Head of caudate nucleus (tissue), 42 donors: ENCODE results near the gene EIF5A.

Experiments
- DNase-seq, 42 donors: peaks; one replicate each; pipeline versions ENCODE4 v3.0.0 to v3.0.0-alpha.2; 2020 to 2021; ENCODE audit warnings: mixed read lengths in 7 of 42
- intact Hi-C: fragments of 100-400 bp; cut with DNase I; formaldehyde crosslinking; loops from one replicate; pipeline ENCODE4 v1.15.0; 2022

Gene EIF5A

DNA sequence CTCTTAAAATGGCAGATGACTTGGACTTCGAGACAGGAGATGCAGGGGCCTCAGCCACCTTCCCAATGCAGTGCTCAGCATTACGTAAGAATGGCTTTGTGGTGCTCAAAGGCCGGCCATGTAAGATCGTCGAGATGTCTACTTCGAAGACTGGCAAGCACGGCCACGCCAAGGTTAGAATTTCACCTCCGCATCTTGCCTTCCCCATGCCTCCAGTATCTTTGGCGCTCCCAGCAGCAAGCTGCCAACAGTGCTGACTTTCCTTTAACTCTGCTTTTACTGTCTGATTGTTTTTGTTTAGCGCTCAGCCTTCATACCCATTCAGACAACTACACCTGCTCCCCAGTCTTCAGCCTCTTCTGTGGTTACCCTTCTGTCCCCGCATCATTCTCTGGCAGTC lies 2.2 kb downstream of the EIF5A start:
- DNase-seq = no peak
- intact Hi-C loops = loop anchor here (5.0 kb wide), 1 partner anchor 57 kb away; the partner anchor contains the start of genes CTDNEP1 and ELP5

DNA sequence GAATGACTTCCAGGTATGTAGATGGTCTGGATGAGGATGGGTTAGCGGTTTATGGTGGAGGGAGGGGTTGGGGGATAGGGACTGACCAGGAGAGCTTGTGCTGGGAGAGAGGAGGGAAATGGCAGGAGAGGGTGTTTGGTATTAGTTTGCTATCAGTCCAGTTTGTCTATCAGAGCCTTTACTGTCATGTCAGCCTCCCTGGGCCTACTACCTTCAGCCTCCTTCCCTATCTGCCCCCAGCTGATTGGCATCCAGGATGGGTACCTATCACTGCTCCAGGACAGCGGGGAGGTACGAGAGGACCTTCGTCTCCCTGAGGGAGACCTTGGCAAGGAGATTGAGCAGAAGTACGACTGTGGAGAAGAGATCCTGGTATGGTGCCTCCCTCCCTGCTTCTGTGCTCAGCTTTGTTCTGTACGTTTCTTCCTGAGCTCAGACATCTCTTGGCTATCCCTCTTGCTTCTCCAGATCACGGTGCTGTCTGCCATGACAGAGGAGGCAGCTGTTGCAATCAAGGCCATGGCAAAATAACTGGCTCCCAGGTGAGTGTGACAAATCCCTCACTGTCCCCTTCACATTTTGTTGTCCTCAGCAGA lies 3.8 kb downstream of the EIF5A start:
- no peak for DNase-seq
- intact Hi-C loops = no loop called here

DNA sequence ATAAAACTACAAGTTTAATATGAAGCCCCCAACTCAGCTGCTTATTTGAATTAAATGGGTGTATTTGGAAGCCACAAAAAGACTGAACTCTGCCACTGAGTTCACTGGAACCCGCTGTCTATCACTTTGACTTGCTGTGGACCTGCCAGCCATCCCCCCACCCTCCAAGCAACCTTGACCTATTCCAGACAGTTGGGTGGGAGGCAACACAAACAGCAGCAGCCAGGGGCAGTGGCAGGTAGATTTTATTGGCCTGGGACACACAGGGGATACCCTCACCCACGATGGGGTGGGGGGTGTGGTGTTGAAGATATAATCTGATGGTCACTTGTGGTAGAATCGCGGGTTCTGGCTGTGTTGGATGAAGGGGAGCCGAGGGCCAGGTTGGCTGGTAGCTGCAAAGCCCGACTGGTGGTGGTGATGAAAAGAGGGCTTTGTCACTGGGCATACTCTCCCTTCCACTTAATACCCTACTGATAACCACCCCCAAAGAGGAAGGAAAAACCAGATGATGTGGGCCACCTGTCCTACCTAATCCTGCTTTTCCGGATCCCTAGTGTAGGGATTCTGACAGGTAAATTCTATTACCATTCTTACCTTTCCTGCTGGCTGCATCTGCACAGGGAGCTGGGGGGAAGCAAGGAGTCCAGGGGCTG lies 5.1 kb downstream of the EIF5A start:
- intact Hi-C loops = no loop called here
- no peak for DNase-seq

DNA sequence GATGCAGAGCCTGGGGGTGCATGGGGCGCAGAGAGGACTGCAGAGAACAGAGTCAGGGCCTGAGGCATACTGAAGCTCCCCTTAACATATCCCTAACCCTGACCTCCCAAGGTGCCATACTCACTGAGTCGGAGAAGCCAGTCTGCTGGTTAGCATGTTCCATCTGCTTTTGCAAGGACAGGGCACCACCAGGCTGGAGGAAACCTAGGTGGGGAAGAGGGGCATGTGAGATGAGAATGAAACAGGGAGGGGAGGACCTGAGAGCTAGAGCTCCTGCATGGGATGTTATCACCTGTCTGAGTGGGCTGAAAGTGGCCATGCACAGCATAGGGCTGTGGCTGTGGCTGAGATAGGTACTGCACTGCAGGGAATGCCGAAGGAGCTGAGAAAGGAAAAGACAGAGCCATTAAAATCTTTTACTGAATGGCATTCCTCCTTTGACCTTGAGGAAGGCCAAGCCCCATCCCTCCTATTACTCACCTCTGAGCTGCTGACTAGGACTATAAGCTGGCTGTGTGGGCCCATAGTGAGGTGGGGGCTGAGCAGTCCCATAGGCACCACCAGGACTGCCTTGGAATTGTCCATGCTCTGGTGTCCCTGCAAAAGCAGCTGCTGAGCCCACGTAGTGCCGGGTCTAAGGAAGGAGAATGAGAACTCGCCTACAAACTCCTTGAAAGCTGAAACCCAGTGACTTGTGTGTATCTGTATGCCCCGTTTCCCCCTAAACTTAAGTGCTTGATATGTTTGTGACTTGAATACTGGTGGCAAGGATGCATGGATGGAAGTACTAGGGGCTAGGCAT lies 5.9 kb downstream of the EIF5A start:
- intact Hi-C loops = no loop called here
- no peak for DNase-seq

DNA sequence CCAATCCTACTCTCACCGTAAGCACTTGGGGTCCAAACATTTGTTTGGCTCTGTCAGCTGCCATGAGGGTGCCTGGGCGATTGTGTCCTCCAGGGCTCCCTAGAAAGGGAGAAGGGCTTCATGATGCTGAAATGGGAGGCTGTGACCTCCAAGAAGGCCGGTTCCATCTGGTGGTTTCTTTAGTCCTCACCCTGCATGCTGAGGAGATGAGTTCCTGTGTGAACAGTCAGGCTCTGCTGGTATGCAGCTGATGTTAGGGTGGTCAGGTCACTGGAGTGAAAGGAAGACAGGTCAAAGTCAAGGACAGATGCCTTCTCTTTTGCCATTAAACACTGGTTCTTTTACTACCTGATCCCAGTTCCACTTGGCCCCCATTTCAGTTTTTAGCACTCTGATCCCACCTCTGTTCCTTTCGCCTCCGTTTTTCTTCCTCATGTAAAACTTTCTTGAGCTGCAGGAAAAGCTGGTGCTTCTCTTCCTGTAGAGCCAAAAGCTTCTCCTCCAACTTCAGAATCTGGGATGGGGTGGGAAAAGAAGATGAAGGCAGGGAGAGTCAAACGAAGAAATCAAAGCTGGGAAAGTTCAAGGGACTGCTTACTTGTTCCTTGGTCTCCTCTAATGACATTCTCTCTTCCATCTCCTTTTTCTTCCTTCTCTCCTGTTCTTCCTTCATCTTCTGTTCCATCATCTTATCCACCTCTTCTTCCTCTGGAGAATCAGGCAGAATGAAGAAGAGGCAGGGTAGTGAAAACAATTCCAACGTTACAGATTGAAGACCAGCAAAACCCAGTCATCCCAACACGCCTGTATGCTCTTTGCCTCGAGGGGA lies 6.7 kb downstream of the EIF5A start:
- intact Hi-C loops = no loop called here
- DNase-seq = no peak

DNA sequence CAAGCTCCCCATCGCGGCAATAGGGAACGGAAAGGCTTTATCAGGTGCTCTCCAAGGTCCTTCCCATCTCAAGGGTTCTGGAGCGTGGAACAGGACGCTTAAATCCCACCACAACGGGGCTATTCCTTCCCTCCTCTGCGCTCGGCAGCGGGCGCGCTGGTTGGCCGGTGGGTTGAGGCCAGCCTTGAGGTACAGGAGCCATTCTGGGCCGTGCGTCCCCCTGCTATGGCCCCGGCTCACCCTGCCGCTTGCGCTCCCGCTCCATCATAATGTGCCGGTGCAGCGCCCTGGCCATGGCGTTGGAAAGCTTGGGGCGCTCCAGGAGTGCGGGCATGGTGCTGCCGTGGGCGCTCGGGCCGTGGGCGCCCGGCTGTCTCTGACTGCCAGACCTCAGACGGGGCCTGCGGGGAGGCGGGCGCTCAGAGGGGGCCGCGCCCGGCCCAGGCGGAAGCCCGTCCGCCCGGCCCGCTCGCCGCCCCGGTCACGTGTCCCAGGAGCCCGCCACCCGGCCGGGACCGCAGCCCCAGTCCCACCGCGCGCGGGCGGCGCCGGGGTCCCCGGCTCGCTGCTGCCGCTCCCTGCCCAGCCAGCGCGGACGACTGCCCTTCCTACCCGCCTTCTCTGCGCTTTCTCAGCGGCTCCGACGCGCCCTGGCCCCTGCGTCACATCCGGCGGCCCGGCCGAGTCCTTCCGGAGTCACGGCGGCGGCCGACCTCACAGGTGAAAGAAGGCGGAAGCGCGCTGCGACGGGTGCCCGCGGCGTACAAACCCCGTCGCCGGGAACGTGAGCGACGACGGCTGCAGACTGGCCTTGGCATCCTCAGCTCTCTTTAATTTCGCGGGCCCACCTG lies 7.5 kb downstream of the EIF5A start, which contains the start of gene GPS2:
Gene GPS2, minus strand, starts transcription at position 642 of the 851 bp plus-strand sequence. Its CDS starts 308 bp downstream, at position 334.
- DNase-seq = peak; percentile 84 to 98 (median 94)
- intact Hi-C loops = no loop called here

DNA sequence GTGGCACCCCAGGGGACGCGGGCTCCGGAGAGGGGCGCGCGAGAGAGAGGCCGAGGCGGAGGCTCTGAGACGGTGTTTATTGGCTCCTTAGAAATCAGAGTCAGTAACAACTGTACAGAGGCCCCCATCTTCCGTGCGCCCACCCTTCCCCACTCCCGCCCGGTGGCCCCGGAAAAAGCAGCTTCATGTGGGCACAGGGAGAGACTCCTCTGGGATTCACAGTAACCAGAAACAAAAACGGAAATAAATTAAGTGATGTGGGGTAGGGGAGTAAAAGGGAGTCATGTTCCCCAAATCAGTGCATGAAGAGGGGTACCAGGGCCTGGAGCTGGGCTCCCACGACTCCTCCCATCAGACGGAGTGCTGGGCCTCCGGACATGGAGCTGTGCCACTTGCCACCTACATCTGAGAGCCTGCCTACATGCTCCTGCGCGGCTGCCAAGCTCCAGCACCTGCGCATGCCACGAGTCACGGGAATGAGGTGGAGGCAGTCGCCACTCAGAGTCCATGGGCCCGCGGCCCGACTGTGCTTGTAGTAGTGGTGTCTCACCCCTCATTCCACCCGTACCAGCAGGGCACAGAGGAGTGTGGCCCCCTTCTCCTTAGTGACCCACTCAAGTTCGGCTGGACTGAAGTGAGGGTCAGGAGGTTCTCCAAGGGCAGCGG lies 8.3 kb downstream of the EIF5A start:
- intact Hi-C loops = no loop called here
- peak; percentile 22 to 85 (median 63) for DNase-seq

DNA sequence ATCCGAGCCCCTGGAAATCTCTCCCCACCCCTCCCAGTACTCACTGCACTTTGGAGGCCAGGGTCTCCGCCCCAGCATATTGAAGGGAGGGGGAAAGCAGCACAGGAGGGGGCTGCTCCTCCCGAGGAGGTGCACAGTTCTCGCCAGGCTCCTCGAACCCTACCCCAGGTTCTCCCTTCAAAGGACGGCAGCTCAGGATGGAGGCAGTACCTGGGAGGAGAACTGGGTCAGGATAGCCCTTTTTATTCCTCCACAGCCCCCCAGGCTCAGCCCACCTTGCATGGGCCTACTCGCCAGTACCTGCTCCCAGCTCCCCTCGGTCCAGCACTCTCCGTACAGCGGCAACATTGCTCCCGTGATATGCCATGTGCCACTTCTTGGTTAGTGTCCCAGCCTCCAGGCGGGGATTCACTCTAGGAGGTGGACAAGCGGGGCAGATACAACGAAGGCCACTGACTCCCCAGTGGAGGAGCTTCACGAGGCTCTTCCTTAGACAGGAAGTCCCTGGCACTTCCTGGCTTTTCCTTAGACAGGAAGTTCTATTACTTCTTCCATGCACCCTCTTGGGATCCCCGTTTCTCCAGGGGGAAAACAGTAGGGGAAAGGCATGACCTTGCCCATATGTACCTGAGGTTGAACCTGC lies 9.9 kb downstream of the EIF5A start:
- DNase-seq = no peak
- intact Hi-C loops = no loop called here

DNA sequence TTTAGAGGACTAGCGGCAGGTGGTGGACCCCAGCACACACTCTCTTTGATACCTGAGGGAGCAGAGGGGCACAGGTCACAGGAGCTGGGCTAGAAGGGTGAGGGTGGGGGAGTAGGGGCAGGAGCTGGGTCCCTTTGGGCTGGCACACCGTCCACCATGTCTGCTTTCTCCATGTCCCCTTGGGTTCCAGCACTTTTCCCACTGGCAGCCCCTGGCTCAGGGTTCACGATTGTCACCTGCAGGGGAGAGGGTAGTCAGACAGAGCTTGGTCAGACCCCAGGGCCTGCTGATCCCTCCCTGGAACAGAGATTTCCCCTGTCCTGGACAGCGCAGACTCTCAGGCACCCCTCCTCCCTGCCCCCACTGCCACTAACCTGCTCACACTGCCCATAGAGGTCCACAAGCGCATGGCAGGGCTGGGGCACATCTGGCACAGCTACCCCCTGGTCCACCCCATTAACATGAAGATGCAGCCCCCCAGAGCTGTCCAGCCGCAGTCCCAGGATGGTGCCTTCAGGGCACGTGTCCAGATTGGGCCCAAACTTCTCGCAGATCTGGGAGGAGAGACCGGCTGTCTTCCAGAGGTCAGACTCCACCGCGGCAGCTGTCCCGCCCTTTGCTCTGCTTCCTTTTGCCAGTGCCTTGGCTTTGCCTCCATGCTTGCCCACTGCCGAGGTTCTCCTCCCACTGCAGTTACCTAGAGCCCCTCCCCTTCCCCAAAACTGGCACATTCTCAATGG lies 10.9 kb downstream of the EIF5A start:
- no peak for DNase-seq
- intact Hi-C loops = no loop called here

DNA sequence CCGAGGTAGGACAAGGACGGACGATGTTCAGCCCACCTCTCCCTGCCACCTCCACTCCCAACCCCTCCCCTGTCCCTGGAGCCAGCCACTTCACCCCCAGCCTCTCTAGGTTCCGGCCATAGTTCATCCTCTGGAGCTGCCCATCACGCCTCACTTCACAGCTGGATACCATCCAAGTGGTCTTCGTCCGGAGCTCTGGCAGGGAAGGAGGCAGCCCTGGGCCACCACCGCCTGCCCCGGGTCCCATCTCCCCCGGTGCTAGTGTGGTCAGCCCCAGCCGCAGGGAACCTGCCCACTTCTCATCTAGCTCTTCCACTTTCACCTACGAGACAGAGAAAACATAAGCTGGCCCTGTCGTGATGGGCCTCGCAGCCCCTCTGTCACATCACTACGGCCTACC lies 14.0 kb downstream of the EIF5A start:
- intact Hi-C loops = no loop called here
- DNase-seq = no peak

DNA sequence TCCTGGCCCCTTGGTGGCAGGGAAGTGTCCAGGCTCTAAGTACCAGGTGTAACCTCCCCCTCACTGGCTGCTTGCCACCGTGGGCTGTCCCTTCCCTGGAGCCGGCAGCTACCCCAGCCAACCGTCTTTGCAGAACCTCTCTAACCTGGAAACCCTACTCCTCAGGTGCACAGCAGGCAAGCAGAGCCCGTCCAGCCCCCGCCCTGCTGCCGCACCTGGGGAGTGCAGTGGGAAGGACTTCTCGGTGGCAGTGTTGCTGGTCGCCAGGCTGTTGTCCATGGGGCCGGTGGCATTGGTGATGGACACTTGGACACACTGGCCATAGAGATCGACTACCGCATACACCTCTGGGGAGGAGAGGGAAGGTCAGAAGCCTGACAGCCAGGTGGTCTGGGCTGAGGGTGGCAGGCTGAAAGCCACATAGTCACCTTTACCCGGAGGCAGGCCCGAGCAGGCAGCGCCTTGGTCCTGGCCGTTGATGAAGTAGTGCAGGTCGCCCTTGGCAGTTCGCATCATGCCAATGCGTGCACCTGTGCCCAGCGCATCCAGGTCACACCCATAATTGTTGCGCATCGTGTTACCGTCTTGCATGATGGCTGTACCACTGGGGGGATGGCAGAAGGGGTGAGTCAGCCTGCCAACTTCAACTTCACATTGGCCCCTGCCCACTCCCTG lies 15.2 kb downstream of the EIF5A start:
- intact Hi-C loops = no loop called here
- DNase-seq = no peak

DNA sequence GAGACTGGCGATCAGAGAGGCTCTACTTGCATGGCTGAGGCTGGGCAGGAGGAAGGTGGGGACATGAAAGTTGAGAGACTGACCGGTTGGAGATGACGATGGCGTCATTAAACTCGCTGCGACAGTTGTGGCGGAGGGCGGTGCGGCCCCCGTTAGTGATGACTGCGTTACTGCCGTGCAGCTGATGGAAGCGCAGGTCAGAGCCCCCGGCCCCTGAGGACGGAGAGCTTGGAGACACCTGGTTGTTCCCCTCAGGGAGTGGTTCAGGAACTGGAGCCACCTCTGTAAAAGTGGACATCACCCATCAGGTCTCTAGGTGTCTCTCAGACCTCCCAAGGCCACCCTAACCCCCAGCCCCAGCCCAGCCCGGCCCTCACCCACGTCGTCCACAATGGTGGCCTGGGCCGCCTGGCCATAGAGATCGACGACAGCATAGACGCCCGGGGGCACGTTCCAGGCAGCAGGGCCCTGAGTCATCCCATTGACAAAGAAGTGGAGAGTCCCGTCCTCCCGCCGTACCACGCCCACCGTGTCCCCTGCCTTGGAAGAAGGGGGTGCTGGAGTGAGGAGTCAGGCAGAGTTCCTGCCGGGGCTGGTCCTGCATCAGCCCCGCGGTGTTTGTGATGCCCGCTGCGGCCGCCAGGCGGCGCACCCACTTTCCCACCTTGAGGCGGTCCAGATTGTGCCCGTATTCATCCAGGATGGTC lies 16.5 kb downstream of the EIF5A start:
- intact Hi-C loops = no loop called here
- DNase-seq = peak in 28 of 42 donors; percentile 17 to 75 (median 54)

DNA sequence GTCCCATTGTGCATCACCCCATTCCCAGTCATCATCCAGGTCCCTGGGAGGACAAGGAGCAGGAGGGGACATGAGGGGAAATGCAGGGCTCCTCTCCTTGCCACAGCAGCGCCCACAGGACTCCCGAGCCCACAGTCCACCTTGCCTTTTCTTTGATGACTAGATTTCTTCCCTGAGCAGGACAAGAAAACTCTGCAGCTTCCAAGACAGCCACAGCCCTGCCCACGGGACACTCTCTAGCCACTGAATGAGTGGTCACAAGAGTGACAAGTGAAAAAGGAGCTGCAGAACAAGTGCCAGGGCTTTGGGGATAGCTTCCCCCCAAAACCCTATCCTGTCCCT lies 17.0 kb downstream of the EIF5A start:
- intact Hi-C loops = no loop called here
- DNase-seq = no peak

DNA sequence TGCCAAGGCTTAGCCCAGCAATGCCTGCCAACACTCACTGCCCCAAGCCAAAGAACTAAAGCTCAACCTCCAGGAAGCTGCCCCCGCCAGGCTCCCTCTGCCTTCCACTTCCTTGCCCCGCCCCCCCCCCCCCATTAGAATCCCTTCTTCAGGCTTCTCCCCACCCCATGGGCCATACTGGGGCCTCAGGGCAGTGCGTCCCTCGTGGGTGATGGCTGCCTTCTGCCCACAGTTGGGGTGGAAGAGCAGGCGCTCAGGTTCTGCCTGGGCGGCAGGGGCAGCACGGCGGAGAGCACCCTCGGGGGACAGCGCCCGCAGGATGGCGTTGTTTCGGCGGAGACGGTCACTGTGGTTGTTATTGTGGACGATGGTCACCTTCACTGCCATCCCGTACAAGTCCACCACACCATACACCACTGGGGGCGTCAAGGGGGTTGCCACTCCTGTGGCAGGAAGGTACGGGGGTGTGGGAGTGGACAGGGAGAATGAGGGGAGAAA lies 17.7 kb downstream of the EIF5A start:
- DNase-seq = no peak
- intact Hi-C loops = no loop called here

DNA sequence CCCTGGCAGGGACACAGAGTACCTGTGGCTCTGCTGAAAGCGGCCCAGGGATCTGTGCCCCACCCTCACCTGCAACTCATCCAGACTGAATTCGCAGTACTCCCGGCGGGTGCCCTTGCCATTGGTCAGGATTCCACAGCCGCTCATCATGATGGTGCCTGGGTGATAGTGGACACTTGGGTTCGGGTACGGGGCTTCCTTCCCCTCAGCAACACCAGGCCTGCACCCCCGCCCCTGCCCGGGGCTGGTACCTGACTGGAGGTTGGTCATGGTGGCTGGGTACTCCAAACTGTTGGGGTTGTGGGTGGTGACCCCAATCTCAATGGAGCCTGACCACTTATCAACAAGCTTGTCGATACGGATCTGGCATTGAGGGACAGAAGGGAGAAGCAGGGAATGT lies 18.8 kb downstream of the EIF5A start:
- intact Hi-C loops = no loop called here
- no peak for DNase-seq

DNA sequence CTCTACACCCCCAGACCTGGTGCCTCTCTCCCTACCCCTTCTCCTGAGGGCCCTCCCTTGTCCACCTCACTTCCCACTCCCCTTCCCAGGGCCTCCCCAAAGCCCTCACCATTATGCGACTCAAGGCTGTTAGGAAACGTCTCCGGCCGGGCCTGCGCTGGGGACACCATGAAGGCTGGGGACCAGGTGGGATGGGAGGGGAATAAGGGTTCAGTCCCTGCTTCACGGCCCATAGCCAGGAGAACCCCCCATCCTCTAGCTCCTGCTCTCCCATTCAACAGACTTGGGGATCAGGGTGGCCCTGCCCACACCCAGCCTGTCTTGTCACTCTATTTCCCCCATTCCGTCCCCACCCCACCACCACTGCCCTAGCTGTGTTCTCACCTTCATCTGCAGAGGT lies 19.6 kb downstream of the EIF5A start:
- intact Hi-C loops = no loop called here
- DNase-seq = no peak
